Astrocyte (in vitro differentiated cells and primary cell): Measurements from ENCODE around the gene ATG101. TPM values are rescaled to one million over a fixed set of nuclear protein-coding genes. Genes with fewer than 3 reads are reported as not detected.

Experiments used
- DNase-seq: peaks from one replicate; pipeline ENCODE4 v3.0.0-alpha.2; 2010; ENCODE audit warnings: low read depth
- FAIRE-seq: peaks from 2 replicates; lab custom pipeline; 2011; peaks lifted over from hg19 to GRCh38; lab: Jason Lieb, UNC
- H2AFZ ChIP-seq: 2 replicates; pipeline ENCODE4 v1.6.0; 2012; ENCODE audit warnings: low read depth, low read length, inconsistent platforms
- H3K27ac ChIP-seq: 2 replicates; pipeline ENCODE4 v1.5.1; 2011; ENCODE audit warnings: low read depth, low read length, inconsistent platforms
- H3K27me3 ChIP-seq: 2 replicates; pipeline ENCODE4 v1.6.0; 2011; ENCODE audit warnings: low read length, inconsistent platforms; ENCODE audit not compliant: insufficient read depth
- H3K36me3 ChIP-seq: 2 replicates; pipeline ENCODE4 v1.5.1; 2011; ENCODE audit warnings: low read length, inconsistent platforms; ENCODE audit not compliant: insufficient read depth
- H3K4me1 ChIP-seq: 2 replicates; pipeline ENCODE4 v1.5.1; 2011; ENCODE audit warnings: low read length, inconsistent platforms; ENCODE audit not compliant: insufficient read depth
- H3K4me2 ChIP-seq: 2 replicates; pipeline ENCODE4 v1.6.0; 2012; ENCODE audit warnings: low read length, inconsistent platforms
- H3K4me3 ChIP-seq: 2 replicates; pipeline ENCODE4 v1.5.1; 2011; ENCODE audit warnings: low read depth, mild to moderate bottlenecking, low read length, inconsistent platforms; ENCODE audit not compliant: insufficient read depth
- H3K79me2 ChIP-seq: 2 replicates; pipeline ENCODE4 v1.6.0; 2012; ENCODE audit warnings: mild to moderate bottlenecking, low read length, inconsistent platforms; ENCODE audit not compliant: insufficient read depth
- H3K9ac ChIP-seq: 2 replicates; pipeline ENCODE4 v1.6.0; 2012; ENCODE audit warnings: mild to moderate bottlenecking, low read length, inconsistent platforms
- H3K9me3 ChIP-seq: 2 replicates; pipeline ENCODE4 v1.5.1; 2012; ENCODE audit warnings: low read depth, mild to moderate bottlenecking, low read length, inconsistent platforms; ENCODE audit not compliant: insufficient read depth
- H4K20me1 ChIP-seq: 2 replicates; pipeline ENCODE4 v1.6.0; 2012; ENCODE audit warnings: low read length, inconsistent platforms; ENCODE audit not compliant: insufficient read depth
- H3K27ac Mint-ChIP-seq: one replicate; pipeline ENCODE4 v1.8.0; 2021; ENCODE audit warnings: mild to moderate bottlenecking, mixed read lengths; ENCODE audit not compliant: unreplicated experiment
- H3K27me3 Mint-ChIP-seq: one replicate; pipeline ENCODE4 v1.8.0; 2021; ENCODE audit warnings: low read depth, mixed read lengths; ENCODE audit not compliant: unreplicated experiment
- H3K36me3 Mint-ChIP-seq: one replicate; pipeline ENCODE4 v1.8.0; 2021; ENCODE audit warnings: low read depth, mixed read lengths; ENCODE audit not compliant: unreplicated experiment
- H3K4me1 Mint-ChIP-seq: one replicate; pipeline ENCODE4 v1.8.0; 2021; ENCODE audit warnings: low read depth, mixed read lengths; ENCODE audit not compliant: unreplicated experiment
- H3K4me3 Mint-ChIP-seq: one replicate; pipeline ENCODE4 v1.8.0; 2021; ENCODE audit warnings: mild to moderate bottlenecking, moderate library complexity, mixed read lengths; ENCODE audit not compliant: unreplicated experiment
- H3K9me3 Mint-ChIP-seq: one replicate; pipeline ENCODE4 v1.8.0; 2021; ENCODE audit warnings: mild to moderate bottlenecking, mixed read lengths; ENCODE audit not compliant: unreplicated experiment
- CTCF ChIP-seq: IDR thresholded peaks from 2 replicates; pipeline ENCODE4 v1.5.1; 2011; ENCODE audit warnings: low read depth, mild to moderate bottlenecking, inconsistent platforms, low read length, moderate library complexity; ENCODE audit not compliant: insufficient read depth
- EZH2 ChIP-seq: IDR thresholded peaks from 2 replicates; pipeline ENCODE4 v1.6.1; 2012; ENCODE audit warnings: mild to moderate bottlenecking, low read length, inconsistent platforms; ENCODE audit not compliant: insufficient read depth
- total RNA-seq: library from RNA; stranded (reverse); gene quantifications from 2 replicates; pipeline ENCODE4 v1.2.1, GENCODE V29; 2021

Gene ATG101
- total RNA-seq, 1 donor from 2014 or later: 54.2 TPM

DNA sequence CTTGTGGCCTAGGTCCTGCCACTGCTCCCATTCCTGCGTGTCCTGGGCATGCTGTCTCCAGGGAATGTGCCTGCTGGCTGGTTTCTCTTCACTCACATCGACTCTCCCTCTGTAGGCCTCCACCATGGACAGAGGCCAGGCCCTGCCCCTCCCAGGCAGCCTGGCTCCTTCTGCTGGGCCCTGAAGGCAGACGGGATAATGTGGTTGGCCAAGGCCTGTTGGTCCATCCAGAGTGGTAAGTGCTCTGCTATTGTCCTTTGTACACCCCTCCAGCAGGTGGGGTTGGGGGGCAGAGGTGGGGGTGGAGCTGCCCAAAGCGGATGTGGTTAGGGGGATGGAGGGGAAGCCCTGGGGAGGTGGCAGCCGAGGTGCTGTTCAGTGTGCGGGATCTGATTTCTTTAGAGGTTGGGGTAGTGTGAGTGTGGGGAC is 28.1 kb upstream of the ATG101 start:
- H4K20me1 ChIP-seq: peaks cover 27% of the 10 kb centered on the region
- no peak overlapping the region for H2AFZ ChIP-seq
- no peaks in the 10 kb centered on the region for H3K9me3 ChIP-seq
- Mint-ChIP-seq H3K27ac (no peak overlapping the region), H3K4me1 (no peaks in the 10 kb centered on the region), H3K27me3 (peaks cover 17% of the 10 kb centered on the region), H3K4me3 (no peak overlapping the region), H3K36me3 (peaks cover 2% of the 10 kb centered on the region), H3K9me3 (no peaks in the 10 kb centered on the region)
- H3K79me2 ChIP-seq: no peaks in the 10 kb centered on the region
- TF ChIP-seq EZH2: no peak
- TF ChIP-seq CTCF: no peak
- H3K27me3 ChIP-seq: no peaks in the 10 kb centered on the region
- DNase-seq (peak; percentile 27), FAIRE-seq (no peak)
- H3K9ac ChIP-seq: no peak overlapping the region
- H3K4me3 ChIP-seq: no peak overlapping the region
- no peak overlapping the region for H3K27ac ChIP-seq
- H3K4me1 ChIP-seq: peaks cover 6% of the 10 kb centered on the region
- H3K4me2 ChIP-seq: no peak overlapping the region
- no peaks in the 10 kb centered on the region for H3K36me3 ChIP-seq

DNA sequence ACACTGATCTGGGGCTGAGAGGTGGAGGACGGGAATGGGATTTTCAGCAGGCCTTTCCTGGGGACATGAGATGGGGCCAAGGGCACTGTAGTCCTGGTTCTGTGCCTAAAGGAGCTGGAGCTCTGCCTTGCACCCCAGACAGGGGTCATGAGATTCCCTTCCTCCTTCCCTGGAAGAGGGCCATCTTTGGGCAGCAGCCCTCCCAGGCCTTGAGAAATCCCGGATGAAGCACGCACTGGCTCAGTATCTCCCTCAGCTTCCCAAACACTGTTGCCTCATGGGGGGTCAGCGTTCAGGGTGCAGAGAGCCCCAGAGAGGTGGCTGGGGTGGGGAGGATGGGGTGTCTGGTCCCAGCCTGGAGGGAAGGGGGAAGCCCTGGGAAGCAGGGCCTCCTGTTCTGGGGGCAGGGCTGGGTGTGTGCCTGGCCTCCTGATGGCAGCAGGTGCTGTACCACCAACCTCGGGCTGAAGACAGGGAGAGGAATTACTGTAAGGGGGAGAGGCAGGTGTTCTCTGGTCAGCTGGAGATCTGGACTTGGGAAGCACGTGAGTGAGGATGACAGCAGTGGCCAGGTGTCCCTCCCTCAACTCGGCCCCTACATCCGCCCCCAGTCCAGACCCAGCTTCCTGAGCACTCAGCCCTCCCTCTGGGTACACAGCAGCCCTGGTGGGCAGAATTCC is 26.9 kb upstream of the ATG101 start:
- DNase-seq (no peak), FAIRE-seq (no peak)
- no peak overlapping the region for H3K27ac Mint-ChIP-seq
- TF ChIP-seq CTCF (no peak), EZH2 (no peak)
- Histone ChIP-seq H2AFZ (no peak overlapping the region), H3K9me3 (no peaks in the 10 kb centered on the region), H4K20me1 (peaks cover 27% of the 10 kb centered on the region), H3K36me3 (no peaks in the 10 kb centered on the region), H3K4me3 (no peak overlapping the region), H3K4me2 (no peak overlapping the region), H3K27me3 (no peaks in the 10 kb centered on the region), H3K4me1 (no peaks in the 10 kb centered on the region), H3K9ac (no peak overlapping the region), H3K27ac (no peak overlapping the region), H3K79me2 (no peaks in the 10 kb centered on the region)
- peaks cover 2% of the 10 kb centered on the region for H3K36me3 Mint-ChIP-seq
- no peaks in the 10 kb centered on the region for H3K9me3 Mint-ChIP-seq
- no peak overlapping the region for H3K4me3 Mint-ChIP-seq
- H3K27me3 Mint-ChIP-seq: peaks cover 18% of the 10 kb centered on the region
- no peaks in the 10 kb centered on the region for H3K4me1 Mint-ChIP-seq
